CD4-positive, alpha-beta T cell treated with Interleukin-15 for 1 hour (primary cell): ENCODE measurements around the gene SPATA13.
"Not testable (repeated sequence)": the region's sequence is repeated elsewhere in the genome, so short reads cannot be mapped to it uniquely, and the experiment has no call there.

ENCODE experiments used
- DNase-seq: peaks from one replicate; pipeline ENCODE4 v3.0.0-alpha.2; 2020

SPATA13 gene

DNA sequence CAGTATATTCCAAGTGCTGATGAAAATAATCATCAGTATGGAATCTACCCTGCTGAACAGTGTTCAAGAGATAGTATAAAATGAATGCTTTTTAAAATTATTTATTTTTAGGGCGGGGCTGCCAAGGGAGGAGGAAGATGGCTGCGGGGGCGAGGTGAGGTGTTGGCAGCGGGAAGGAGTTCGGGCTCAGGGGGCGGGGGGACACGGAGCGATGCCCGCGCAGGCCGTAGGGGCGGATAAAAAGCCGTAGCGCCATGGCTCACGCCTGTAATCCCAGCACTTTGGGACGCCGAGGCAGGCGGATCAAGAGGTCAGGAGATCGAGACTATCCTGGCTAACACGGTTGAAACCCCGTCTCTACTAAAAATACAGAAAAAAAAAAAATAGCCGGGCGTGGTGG lies 167.1 kb downstream of the SPATA13 start:
- DNase-seq, result not testable (repeated sequence)

DNA sequence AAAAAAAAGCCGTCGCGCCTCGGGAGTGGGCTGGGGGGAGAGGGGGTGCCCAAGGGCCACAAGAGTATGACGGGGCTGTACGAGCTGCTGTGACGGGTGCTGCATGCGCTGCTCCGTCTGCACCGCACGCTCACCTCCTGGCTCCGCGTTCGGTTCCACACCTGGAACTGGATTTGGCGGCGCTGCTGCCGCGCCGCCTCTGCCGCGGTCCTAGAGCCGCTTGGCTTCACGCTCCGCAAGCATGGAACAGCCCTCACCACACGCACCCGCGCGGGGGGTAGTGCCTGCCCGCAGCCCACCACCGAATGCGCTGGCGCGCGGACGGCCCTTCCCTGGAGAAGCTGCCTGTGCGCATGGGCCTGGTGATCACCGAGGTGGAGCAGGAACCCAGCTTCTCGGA lies 167.6 kb downstream of the SPATA13 start:
- DNase-seq, result no peak

DNA sequence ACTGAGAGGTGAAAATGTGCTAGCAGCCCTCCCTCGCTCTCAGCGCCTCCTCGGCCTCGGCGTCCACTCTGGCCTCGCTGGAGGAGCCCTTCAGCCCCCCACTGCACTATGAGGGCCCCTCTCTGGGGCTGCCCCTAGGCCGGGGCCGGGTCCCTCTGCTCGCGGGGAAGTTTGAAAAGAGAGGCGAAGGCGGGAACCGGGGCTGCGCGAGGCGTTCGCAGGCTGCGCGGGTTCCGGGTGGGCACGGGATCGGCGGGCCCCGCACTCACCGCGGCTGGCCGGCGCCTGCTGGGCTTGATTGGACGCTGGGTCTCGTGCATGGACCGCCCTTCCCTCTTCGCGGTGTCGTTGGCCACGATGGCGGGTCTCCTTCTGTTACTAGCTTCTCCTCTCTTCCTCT lies 178.2 kb downstream of the SPATA13 start:
- no peak for DNase-seq

DNA sequence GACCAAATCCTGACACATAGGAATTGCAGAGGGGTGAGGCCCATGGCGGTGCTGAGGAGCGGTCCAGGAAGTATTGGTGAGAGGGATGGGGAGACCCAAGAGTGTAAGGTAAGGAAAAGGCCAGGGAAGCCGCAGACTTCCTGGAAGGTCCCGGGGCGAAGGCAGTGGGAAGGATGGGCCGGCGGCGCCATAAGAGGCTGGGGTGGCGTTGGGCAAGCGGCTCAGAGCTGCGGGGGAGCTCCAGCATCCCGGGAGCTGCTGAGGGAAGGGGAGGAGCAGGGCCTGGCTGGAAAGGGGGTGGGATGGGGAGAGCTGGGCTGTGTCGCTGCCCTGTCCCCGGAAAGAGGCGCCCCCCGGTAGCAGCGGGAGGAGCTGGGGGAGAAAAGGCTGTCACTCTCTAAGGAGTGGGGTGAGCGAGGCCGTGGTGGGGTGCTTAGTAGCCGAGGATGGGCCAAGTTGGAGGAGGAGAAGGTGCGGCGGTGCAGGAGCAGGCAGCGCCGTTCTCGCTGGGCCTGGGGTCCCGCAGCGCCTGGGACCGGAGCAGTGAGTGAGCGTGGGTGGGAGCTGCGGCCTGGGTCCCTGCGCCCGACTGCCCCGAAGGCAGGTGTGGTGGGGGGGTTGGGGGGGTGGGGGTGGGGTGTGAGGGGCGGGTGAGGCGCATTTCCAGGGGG lies 179.6 kb downstream of the SPATA13 start:
- DNase-seq, result no peak

DNA sequence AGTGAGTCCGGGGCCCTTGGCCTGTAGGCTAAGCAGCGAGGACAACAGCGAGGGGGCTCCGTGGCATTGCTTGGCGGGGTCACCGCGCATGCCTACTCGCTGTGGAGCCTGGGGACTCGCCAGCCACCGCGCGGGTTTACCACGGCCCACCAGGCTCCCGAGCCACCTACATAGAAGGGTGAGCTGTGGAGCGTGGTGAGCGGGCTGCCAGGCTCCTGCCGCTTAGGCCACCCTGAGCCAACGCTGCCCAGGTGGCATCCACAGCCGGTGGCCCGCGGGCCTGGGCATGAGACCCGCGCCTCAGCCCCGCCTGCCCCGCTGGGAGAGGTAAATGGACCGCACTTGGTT lies 180.1 kb downstream of the SPATA13 start:
- DNase-seq, result no peak

DNA sequence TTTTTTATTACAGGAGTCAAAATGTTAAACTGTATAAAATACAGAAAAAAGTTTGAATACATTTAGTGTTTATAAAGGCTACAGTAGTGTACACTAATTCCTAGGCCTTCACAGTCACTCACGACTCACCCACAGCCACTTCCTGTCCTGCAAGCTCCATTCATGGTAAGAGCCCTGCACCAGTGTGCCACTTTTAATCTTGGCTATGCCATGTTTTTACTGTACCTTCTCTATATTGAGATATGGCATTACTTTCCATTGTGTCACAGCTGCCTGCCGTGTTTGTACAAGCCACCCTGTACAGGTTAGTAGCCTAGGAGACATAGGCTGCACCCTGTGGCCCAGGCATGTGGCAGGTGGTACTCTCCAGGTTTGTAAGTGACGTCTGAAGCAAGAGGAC lies 180.9 kb downstream of the SPATA13 start:
- DNase-seq, result no peak

DNA sequence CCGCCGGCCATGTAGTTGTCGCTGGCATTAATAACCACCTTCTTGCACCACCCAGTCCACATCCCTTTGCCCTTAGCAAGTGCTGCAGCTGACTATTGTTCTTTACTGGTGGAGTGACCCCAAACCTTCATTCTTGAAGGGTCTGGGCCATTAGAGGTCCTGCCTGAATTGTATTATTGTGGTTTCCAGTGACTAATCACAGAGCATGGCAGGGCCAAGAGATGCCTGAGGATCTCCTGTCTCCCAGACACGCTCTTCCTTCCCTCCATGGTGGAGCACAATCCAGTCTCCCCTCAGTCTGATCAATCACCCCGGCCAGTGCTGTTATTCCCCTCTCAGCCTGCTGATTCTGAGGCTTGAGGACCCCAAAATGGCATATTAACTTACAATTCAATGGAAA lies 187.9 kb downstream of the SPATA13 start:
- no peak for DNase-seq

DNA sequence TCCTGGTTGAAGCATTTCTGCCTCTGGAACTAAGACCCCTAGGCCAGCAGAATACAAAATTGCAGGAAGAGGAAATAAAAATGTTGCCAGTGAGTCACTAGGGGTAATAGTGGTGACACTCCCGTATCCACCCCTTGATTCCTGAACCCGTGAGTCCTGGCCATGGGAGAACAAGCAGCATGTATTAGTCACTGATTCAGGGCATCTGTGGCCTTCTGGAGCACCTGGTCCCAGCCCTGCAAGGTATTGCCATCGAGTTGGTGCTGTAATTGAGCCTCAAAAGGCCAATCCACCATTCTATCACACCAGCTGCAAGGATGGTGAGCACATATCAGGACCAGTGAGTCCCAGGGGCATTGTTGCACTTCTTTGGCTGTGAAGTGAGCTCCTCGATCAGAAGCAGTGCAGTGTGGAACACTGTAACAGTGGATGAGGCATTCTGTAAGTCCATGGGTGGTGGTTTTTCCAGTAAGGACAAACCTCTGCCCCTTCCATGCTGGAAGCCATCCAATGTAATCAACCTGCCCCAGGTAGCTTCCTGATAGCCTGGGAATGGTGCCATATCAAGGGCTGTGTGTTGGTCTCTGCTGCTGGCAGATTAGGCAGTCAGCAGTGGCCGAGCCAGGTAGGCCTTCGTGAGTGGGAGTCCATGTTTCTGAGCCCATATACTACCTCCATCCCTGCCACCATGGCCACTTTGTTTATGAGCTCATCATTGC lies 188.4 kb downstream of the SPATA13 start:
- no peak for DNase-seq

DNA sequence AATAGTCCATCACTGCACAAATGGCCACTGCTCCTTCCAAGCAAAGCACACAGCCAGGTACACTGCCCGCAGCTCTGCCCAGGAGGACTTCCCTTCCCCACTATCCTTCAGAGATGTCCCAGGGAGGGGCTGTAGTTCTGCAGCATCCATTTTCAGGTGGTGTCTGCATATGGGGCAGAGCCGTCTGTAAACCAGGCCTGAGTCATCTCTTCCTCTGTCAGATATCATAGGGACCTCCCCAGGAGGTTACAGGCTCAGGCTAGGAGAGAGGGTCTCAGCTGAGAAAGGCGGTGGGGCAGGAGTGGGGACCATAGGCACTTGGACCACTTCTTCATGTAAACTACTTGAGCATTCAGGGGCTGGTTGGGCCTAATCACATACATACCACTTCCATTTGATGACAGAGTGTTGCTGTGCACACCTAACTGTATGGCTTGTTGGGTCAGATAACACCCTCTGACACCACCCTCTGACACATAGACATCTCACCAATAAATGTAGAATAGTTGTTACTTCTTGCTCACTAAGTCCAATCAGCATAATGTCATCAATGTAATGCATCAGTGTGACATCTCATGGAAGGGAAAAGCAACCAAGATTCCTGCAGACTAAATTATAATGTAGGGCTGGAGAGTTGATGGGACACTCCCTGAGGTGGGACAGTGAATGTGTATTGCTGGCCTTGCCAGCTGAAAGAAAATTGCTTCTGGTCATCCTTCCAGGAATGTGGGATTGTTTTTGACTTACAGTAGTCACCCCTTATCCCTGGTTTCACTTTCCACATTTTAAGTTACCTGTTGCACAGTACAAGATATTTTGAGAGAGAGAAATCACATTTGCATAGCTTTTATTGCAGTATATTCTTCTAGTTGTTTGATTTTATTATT lies 189.5 kb downstream of the SPATA13 start:
- not testable (repeated sequence) for DNase-seq

DNA sequence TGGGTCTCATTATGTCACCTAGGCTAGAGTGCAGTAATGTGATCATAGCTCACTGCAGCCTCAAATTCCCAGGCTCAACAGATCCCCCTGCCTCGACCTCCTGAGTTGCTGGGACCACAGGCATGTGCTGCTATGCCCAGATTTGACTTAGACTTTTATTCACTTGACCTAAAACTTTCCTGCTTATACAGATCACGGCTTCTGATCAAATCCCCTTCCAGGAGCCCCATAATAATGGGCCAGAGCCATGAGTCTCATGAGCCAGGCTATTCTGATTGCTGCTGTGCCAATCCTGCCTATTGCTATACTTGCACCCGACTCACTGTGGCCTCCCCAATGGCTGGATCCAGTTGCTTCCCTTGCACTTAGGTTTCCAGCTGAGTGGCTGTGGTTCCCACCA lies 190.9 kb downstream of the SPATA13 start:
- DNase-seq, result no peak

DNA sequence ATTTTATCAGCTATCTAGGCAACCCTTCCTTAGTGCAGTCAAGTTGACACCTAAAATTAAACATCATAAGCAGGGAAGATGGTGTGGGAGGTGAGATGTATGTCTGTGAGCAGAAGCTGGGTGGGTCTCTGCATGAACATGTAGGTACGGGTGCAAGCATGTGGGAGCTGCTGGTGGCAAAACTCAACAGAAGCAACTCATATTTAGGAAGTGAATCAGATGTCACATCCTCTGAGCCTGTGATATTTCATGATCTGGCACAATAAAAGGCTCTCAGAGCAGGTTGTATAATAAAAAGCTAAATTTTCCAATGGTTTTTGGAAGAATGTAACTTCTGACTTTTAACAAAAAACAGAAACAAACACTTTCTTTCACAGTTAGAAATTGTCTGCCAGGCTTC lies 193.2 kb downstream of the SPATA13 start:
- no peak for DNase-seq

DNA sequence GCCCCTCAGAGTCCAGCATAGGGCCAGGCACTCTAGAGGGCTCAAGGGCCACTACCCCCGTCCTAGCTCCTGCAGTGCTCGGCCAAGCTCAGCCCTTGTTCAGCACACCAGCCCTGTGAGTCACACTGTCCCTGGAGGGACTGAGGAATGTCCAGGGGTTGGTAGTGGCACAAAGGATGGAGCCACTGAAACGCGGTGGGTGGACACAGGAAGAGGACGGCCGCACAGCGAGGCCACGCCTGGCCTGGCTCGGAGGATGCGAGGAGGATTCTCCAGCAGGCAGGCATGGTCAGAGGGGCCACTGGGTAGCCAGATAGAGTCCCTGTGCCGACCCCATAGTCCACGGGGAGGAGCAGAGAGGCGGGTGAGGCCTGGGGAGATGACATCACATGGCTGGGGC lies 194.6 kb downstream of the SPATA13 start:
- no peak for DNase-seq

DNA sequence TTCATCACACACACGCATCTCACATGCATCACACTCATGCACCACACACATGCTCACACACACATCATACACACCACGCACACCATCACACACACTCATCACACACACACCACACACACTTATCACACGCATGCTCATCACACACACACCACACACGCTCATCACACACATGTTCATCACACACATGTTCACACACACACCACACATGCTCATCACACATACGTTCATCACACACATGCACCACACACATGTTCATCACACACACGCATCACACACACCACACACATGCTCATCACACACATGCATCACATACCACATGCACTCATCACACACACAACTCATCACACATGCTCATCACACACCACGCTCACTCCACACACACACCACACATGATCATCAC lies 195.8 kb downstream of the SPATA13 start:
- no peak for DNase-seq
